HepG2 (cell line): ENCODE data around the gene ARHGAP32. TPM values are rescaled to one million over a fixed set of nuclear protein-coding genes. Genes with fewer than 3 reads are reported as not detected.

Source experiments
- ATAC-seq: fragments of 200-7000 bp; cut with Tn5 transposase; 3 replicates; pipeline ENCODE4 v1.9.1; 2020; ENCODE audit warnings: mild to moderate bottlenecking, moderate library complexity
- BruUV-seq: library from RNA; stranded (reverse); fragments of 400-500 nt; replicated peaks from 2 replicates; lab custom pipeline; 2021; lab: Mats Ljungman, UMichigan
- CTCF ChIA-PET: fragments of 300-600 bp; formaldehyde crosslinking; extraction: SDS; loops from one replicate; lab custom pipeline; 2021; ENCODE audit warnings: low total read pairs, inconsistent platforms, low intra/inter-chr PET ratio; lab: Yijun Ruan, JAX
- POLR2A ChIA-PET: fragments of 350-600 bp; sonication (Branson Sonifier 250); formaldehyde crosslinking; loops from one replicate; lab custom pipeline; 2020; ENCODE audit warnings: antibody characterized with exemption, inconsistent platforms; lab: Yijun Ruan, JAX
- DNase-seq: peaks from one replicate; pipeline ENCODE4 v3.0.0-alpha.2; 2015; ENCODE audit warnings: low spot score
- FAIRE-seq: peaks from 3 replicates; lab custom pipeline; 2011; peaks lifted over from hg19 to GRCh38; lab: Jason Lieb, UNC
- H2AFZ ChIP-seq: one replicate; pipeline ENCODE4 v1.6.1; 2011; ENCODE audit warnings: low read length, inconsistent platforms
- H3K27ac ChIP-seq: fragments of 300-600 bp; 3 replicates; pipeline ENCODE4 v1.8.0; 2011; ENCODE audit warnings: mixed run types, mild to moderate bottlenecking, mixed read lengths, low read length, inconsistent platforms; ENCODE audit not compliant: insufficient read depth; ENCODE audit errors: extremely low read length
- H3K27me3 ChIP-seq, 2 experiments: fragments of 200-600 bp in 1 of 2; 2 replicates in 1 of 2; 3 replicates in 1 of 2; pipeline versions ENCODE4 v1.6.0 to v1.8.0; 2011; ENCODE audit warnings: low read length in 2 of 2, mild to moderate bottlenecking in 2 of 2, moderate library complexity in 2 of 2, inconsistent platforms in 1 of 2; ENCODE audit not compliant: insufficient read depth in 2 of 2, control insufficient read depth in 1 of 2
- H3K36me3 ChIP-seq, 2 experiments: fragments of 200-600 bp in 1 of 2; replicated peaks in 1 of 2; 2 replicates in 1 of 2; 3 replicates in 1 of 2; pipeline versions ENCODE4 v1.5.1 to v1.8.0; 2011; ENCODE audit warnings: low read length in 2 of 2, inconsistent platforms in 1 of 2; ENCODE audit not compliant: insufficient read depth in 2 of 2, control insufficient read depth in 1 of 2
- H3K4me1 ChIP-seq: 2 replicates; pipeline ENCODE4 v1.5.1; 2012; ENCODE audit warnings: low read length, inconsistent platforms; ENCODE audit not compliant: insufficient read depth
- H3K4me2 ChIP-seq: 2 replicates; pipeline ENCODE4 v1.6.0; 2011; ENCODE audit warnings: low read depth, low read length, inconsistent platforms
- H3K4me3 ChIP-seq, 3 experiments: fragments of 200-600 bp in 1 of 3; sonication (generic), shearing (Covaris generic) in 1 of 3; replicated peaks in 1 of 3; 2 replicates each; pipeline ENCODE4 v1.5.1; 2011 to 2016; ENCODE audit warnings: low read length in 3 of 3, inconsistent platforms in 2 of 3, low read depth in 2 of 3, mild to moderate bottlenecking in 2 of 3, control low read depth in 1 of 3, mixed read lengths in 1 of 3; ENCODE audit not compliant: insufficient read depth in 1 of 3
- H3K79me2 ChIP-seq: one replicate; pipeline ENCODE4 v1.6.1; 2011; ENCODE audit warnings: low read length, inconsistent platforms; ENCODE audit not compliant: insufficient read depth
- H3K9ac ChIP-seq: 2 replicates; pipeline ENCODE4 v1.6.0; 2011; ENCODE audit warnings: mild to moderate bottlenecking, low read depth, low read length, inconsistent platforms; ENCODE audit not compliant: insufficient read depth
- H3K9me3 ChIP-seq: 2 replicates; pipeline ENCODE4 v1.5.1; 2012; ENCODE audit warnings: mild to moderate bottlenecking, low read length
- H4K20me1 ChIP-seq: 2 replicates; pipeline ENCODE4 v1.6.0; 2011; ENCODE audit warnings: inconsistent platforms, mild to moderate bottlenecking, low read length, moderate library complexity; ENCODE audit not compliant: insufficient read depth
- CCDC6 ChIP-seq: sonication (generic); formaldehyde crosslinking; IDR thresholded peaks from 2 replicates; pipeline ENCODE4 v1.8.1; 2022; ENCODE audit warnings: mild to moderate bottlenecking, missing genetic modification reagents, moderate library complexity
- FOXK2 ChIP-seq: fragments of 450-650 bp; IDR thresholded peaks from 2 replicates; pipeline ENCODE4 v1.6.1; 2016
- HMGA1 ChIP-seq: sonication (generic); formaldehyde crosslinking; conservative IDR thresholded peaks from 2 replicates; pipeline ENCODE4 v1.4.0; 2020; ENCODE audit warnings: missing genetic modification reagents
- IRX3 ChIP-seq: sonication (generic); formaldehyde crosslinking; IDR thresholded peaks from 2 replicates; pipeline ENCODE4 v1.8.1; 2023; ENCODE audit warnings: mild to moderate bottlenecking, low read depth, missing genetic modification reagents, borderline replicate concordance
- NR1H2 ChIP-seq: sonication (generic); formaldehyde crosslinking; IDR thresholded peaks from 2 replicates; pipeline ENCODE4 v1.8.1; 2022; ENCODE audit warnings: low read depth, missing genetic modification reagents, borderline replicate concordance
- PHF5A ChIP-seq: IDR thresholded peaks from one replicate; pipeline ENCODE4 v1.6.1; 2018; ENCODE audit warnings: low read depth, missing genetic modification reagents; ENCODE audit not compliant: unreplicated experiment
- ZNF124 ChIP-seq: sonication (generic); formaldehyde crosslinking; IDR thresholded peaks from 2 replicates; pipeline ENCODE4 v1.4.0; 2020; ENCODE audit warnings: missing genetic modification reagents
- ZNF672 ChIP-seq: sonication (generic); formaldehyde crosslinking; IDR thresholded peaks from 2 replicates; pipeline ENCODE4 v1.8.1; 2022; ENCODE audit warnings: missing genetic modification reagents
- WGBS: methylation state at CpG from one replicate; pipeline ENCODE4 v1.1.6; 2017; ENCODE audit warnings: low lambda C conversion rate; 5-methylcytosine and 5-hydroxymethylcytosine counted together
- in situ Hi-C: cut with HindIII; loops from 2 replicates; pipeline ENCODE4 v1.10.0; 2017; ENCODE audit warnings: low pct_unique_long_range_greater_than_20kb; ENCODE audit not compliant: extremely low pct_ligation_motif_present
- intact Hi-C: fragments of 100-400 bp; cut with micrococcal nuclease; formaldehyde crosslinking; loops from one replicate; pipeline ENCODE4 v1.10.0; 2022; ENCODE audit not compliant: unreplicated experiment
- polyA plus RNA-seq, 8 experiments: library from polyadenylated mRNA; depleted of rRNA in 3 of 8; stranded (reverse) in 7 of 8; unstranded in 1 of 8; fragments of >200 nt; fragmentation: Illumina TruSeq in 4 of 8; extraction: Trizol in 4 of 8; gene quantifications; 2 replicates each; pipeline versions ENCODE4 v1.2.1 to v1.2.3, GENCODE V29; 2011 to 2016; ENCODE audit warnings: low read depth in 4 of 8, missing spikeins in 1 of 8, mixed read lengths in 1 of 8; ENCODE audit not compliant: insufficient read depth in 1 of 8
- total RNA-seq, 5 experiments: library from RNA; depleted of rRNA; stranded (reverse); fragments of >200 nt; fragmentation: Illumina TruSeq; extraction: Trizol; gene quantifications; 2 replicates each; pipeline ENCODE4 v1.2.3, GENCODE V29; 2016; ENCODE audit warnings: low read depth in 1 of 5
- TF ChIP-seq, protein P1 (sequence below): sonication (generic); formaldehyde crosslinking; IDR thresholded peaks from 2 replicates; pipeline ENCODE4 v1.4.0; 2020; ENCODE audit warnings: missing genetic modification reagents
- TF ChIP-seq, protein P2 (sequence below): sonication (generic); formaldehyde crosslinking; IDR thresholded peaks from 2 replicates; pipeline ENCODE4 v1.5.1; 2020; ENCODE audit warnings: mild to moderate bottlenecking, missing genetic modification reagents, moderate library complexity
- TF ChIP-seq, protein P3 (sequence below): sonication (generic); formaldehyde crosslinking; IDR thresholded peaks from 2 replicates; pipeline ENCODE4 v1.5.0; 2020; ENCODE audit warnings: mild to moderate bottlenecking, missing genetic modification reagents, borderline replicate concordance

The ARHGAP32 gene
- total and polyA plus RNA-seq, 2 of the 13 experiments (the other 11 are each of a cell fraction or from before 2014, with no cell fraction given), result 6.3 to 8.2 TPM

DNA sequence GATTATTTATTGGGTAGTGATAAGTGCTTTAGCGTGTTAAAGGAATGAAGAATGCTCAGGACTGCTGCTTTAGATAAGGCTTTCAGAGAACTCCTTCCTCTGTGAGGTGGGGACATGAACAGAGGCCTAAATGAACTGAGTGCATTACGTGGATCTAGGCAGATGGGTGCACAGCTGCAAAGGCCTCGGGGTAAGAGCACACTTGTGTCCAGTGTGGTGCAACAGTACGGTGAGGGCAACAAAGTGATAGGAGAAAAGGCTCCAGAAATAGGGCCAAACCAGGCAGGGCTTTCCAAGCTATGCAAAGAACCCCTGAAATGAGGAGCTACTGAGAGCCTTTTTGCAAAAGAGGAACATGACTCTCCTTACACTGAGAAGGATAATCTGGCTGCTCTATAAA, 45.3 kb upstream of the ARHGAP32 start (continued):
- TF ChIP-seq, protein P1, sequence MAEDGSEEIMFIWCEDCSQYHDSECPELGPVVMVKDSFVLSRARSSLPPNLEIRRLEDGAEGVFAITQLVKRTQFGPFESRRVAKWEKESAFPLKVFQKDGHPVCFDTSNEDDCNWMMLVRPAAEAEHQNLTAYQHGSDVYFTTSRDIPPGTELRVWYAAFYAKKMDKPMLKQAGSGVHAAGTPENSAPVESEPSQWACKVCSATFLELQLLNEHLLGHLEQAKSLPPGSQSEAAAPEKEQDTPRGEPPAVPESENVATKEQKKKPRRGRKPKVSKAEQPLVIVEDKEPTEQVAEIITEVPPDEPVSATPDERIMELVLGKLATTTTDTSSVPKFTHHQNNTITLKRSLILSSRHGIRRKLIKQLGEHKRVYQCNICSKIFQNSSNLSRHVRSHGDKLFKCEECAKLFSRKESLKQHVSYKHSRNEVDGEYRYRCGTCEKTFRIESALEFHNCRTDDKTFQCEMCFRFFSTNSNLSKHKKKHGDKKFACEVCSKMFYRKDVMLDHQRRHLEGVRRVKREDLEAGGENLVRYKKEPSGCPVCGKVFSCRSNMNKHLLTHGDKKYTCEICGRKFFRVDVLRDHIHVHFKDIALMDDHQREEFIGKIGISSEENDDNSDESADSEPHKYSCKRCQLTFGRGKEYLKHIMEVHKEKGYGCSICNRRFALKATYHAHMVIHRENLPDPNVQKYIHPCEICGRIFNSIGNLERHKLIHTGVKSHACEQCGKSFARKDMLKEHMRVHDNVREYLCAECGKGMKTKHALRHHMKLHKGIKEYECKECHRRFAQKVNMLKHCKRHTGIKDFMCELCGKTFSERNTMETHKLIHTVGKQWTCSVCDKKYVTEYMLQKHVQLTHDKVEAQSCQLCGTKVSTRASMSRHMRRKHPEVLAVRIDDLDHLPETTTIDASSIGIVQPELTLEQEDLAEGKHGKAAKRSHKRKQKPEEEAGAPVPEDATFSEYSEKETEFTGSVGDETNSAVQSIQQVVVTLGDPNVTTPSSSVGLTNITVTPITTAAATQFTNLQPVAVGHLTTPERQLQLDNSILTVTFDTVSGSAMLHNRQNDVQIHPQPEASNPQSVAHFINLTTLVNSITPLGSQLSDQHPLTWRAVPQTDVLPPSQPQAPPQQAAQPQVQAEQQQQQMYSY (CRISPR knock-in tag), result no peak

DNA sequence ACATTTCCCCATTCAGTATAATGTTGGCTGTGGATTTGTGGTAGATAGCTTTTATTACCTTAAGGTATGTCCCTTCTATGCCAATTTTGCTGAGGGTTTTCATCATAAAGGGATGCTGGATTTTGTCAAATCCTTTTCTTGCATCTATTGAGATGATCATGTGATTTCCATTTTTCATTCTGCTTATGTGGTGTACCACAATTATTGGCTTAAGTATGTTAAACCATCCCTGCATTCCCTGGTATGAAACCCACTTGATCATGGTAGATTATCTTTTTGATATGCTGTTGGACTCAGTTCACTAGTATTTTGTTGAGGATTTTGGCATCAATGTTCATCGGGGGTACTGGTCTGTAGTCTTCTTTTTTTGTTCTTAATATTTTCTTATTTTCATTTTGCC, 44.7 kb upstream of the ARHGAP32 start:
- Histone ChIP-seq H3K27me3 (no peaks in the 10 kb centered on the region), H4K20me1 (no peaks in the 10 kb centered on the region), H3K9ac (no peak overlapping the region), H3K4me1 (peaks cover 32% of the 10 kb centered on the region), H3K9me3 (no peaks in the 10 kb centered on the region), H3K79me2 (peaks cover 6% of the 10 kb centered on the region), H3K4me2 (no peak overlapping the region), H3K4me3 (no peak overlapping the region), H2AFZ (no peak overlapping the region), H3K27ac (no peak overlapping the region), H3K36me3 (0 out of 5 replicates have a peak, but pooled peaks cover 0 to 3% of the 10 kb centered on the region in 2 experiments)
- POLR2A ChIA-PET, result no interaction called here
- in situ Hi-C loops, result no loop called here
- no TSS peak for BruUV-seq
- FAIRE-seq, result no peak
- DNase-seq, result no peak
- CTCF ChIA-PET, result no interaction called here
- intact Hi-C loops, result no loop called here
- WGBS, result 100% methylated on average over 1 of the region's 1 CpG
- no peak for ATAC-seq
- TF ChIP-seq FOXK2 (no peak), NR1H2 (CRISPR knock-in tag) (no peak), PHF5A (CRISPR knock-in tag) (no peak), ZNF124 (CRISPR knock-in tag) (no peak), IRX3 (CRISPR knock-in tag) (no peak), HMGA1 (CRISPR knock-in tag) (no peak), ZNF672 (CRISPR knock-in tag) (no peak), CCDC6 (no peak)
- TF ChIP-seq, protein P2, sequence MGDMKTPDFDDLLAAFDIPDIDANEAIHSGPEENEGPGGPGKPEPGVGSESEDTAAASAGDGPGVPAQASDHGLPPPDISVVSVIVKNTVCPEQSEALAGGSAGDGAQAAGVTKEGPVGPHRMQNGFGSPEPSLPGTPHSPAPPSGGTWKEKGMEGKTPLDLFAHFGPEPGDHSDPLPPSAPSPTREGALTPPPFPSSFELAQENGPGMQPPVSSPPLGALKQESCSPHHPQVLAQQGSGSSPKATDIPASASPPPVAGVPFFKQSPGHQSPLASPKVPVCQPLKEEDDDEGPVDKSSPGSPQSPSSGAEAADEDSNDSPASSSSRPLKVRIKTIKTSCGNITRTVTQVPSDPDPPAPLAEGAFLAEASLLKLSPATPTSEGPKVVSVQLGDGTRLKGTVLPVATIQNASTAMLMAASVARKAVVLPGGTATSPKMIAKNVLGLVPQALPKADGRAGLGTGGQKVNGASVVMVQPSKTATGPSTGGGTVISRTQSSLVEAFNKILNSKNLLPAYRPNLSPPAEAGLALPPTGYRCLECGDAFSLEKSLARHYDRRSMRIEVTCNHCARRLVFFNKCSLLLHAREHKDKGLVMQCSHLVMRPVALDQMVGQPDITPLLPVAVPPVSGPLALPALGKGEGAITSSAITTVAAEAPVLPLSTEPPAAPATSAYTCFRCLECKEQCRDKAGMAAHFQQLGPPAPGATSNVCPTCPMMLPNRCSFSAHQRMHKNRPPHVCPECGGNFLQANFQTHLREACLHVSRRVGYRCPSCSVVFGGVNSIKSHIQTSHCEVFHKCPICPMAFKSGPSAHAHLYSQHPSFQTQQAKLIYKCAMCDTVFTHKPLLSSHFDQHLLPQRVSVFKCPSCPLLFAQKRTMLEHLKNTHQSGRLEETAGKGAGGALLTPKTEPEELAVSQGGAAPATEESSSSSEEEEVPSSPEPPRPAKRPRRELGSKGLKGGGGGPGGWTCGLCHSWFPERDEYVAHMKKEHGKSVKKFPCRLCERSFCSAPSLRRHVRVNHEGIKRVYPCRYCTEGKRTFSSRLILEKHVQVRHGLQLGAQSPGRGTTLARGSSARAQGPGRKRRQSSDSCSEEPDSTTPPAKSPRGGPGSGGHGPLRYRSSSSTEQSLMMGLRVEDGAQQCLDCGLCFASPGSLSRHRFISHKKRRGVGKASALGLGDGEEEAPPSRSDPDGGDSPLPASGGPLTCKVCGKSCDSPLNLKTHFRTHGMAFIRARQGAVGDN (CRISPR knock-in tag), result no peak
- TF ChIP-seq, protein P3, sequence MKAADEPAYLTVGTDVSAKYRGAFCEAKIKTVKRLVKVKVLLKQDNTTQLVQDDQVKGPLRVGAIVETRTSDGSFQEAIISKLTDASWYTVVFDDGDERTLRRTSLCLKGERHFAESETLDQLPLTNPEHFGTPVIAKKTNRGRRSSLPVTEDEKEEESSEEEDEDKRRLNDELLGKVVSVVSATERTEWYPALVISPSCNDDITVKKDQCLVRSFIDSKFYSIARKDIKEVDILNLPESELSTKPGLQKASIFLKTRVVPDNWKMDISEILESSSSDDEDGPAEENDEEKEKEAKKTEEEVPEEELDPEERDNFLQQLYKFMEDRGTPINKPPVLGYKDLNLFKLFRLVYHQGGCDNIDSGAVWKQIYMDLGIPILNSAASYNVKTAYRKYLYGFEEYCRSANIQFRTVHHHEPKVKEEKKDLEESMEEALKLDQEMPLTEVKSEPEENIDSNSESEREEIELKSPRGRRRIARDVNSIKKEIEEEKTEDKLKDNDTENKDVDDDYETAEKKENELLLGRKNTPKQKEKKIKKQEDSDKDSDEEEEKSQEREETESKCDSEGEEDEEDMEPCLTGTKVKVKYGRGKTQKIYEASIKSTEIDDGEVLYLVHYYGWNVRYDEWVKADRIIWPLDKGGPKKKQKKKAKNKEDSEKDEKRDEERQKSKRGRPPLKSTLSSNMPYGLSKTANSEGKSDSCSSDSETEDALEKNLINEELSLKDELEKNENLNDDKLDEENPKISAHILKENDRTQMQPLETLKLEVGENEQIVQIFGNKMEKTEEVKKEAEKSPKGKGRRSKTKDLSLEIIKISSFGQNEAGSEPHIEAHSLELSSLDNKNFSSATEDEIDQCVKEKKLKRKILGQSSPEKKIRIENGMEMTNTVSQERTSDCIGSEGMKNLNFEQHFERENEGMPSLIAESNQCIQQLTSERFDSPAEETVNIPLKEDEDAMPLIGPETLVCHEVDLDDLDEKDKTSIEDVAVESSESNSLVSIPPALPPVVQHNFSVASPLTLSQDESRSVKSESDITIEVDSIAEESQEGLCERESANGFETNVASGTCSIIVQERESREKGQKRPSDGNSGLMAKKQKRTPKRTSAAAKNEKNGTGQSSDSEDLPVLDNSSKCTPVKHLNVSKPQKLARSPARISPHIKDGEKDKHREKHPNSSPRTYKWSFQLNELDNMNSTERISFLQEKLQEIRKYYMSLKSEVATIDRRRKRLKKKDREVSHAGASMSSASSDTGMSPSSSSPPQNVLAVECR (CRISPR knock-in tag), result no peak
